GM18858 (cell line): ENCODE data around the gene CSNK1D.

ENCODE experiments used
- ATAC-seq: cut with Tn5 transposase; IDR thresholded peaks from one replicate; pipeline ENCODE4 v1.9.1; 2021; ENCODE audit not compliant: unreplicated experiment

The CSNK1D gene

DNA sequence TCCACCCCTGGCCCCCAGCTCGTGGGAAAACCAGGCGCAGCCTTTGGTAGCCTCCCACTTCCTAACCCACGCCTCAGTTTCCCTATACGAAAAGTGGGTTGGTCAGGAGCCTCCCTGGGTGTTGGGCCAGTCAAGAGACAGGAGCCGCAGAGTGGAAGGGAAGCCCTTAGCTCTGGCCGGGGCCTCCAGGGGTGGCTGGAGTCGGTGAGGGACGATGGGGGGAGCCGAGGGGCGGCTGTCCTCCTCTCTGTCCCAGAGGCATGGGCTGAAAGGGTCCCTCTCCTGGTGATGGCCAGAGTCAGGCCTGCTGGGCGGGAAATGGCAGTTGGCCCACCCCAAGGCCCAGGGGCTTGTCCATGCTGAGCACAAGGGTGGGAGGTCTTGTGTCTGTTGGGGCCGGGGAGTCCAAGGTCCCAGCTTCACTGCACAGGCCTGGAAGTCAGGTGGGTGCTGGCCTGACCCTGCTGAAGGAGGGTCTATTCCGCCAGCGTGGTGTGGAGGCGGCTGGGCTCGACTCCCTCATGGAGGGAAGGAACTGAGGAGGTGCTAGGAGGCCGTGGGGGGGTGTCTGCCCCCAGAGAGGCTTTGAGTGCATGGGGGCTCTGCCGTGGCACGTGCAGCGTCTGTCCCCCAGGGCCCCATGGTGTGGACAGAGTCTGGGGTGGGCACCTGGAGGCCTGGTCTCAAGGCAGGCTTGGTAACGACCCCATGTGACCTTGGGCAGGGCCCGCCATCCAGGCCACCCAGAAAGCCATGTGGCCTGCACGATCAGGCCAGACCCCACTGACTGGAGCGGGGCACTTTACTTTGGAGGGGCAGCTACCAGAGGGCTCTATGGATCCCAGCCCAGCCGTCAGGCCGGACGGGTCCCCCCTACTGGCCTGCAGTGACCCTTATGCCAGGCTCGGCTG lies 43.5 kb downstream of the CSNK1D start:
- no peak for ATAC-seq

DNA sequence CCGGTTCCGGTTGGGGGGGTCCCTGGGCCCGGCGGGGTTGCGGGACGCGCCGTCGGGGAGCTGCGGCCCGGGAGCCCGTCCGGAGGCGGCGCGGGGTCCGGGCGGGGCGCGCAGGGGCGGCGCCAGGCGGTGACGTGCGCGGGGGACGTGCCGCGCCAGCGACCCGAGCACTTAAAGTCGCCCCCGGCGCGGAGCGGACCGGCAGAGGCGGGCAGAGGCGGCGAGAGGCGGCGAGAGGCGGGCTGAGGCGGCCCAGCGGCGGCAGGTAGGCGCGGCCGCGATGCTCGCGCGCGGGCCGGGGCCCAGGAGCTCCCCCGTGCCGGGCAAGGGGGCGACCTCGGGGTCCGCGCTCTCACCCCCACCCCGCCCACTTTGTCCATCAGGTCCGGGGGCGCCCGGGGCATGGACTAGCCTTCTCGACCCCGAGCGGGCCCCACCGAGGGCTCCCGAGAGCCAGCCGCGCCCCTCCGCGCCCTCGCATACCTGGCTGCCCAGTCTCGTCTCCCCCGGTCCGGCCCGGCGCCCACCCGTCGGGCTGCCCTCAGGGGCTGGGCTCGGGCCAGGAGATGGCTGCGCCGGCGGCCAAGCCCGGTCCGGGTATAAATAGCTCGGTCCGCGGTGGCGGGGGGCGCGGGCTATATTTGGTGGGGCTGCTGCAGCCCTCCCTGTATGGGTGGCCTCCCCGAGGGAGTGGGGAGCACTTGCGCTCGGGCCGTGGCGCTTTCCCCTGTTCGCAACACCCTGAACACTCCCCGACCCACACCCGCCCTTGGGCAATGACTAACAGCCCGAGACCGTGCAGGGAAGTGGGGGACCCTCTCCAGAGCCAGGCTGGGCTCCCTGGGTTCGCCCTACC lies 44.4 kb downstream of the CSNK1D start, which contains the start of gene SLC16A3:
Gene SLC16A3, plus strand, starts transcription at position 201 of the 856 bp plus-strand sequence. CDS start 6,967 bp downstream, outside the sequence.
- ATAC-seq = no peak

GRCh38 chr17:82228278-82228841 lies 45.1 kb downstream of the CSNK1D start:
- ATAC-seq = no peak

GRCh38 chr17:82227629-82228277 lies 45.7 kb downstream of the CSNK1D start:
- ATAC-seq = no peak

GRCh38 chr17:82226809-82227628 lies 46.5 kb downstream of the CSNK1D start:
- no peak for ATAC-seq

GRCh38 chr17:82226146-82226808 lies 47.2 kb downstream of the CSNK1D start:
- no peak for ATAC-seq

GRCh38 chr17:82225368-82226029 lies 48.0 kb downstream of the CSNK1D start:
- ATAC-seq = no peak

DNA sequence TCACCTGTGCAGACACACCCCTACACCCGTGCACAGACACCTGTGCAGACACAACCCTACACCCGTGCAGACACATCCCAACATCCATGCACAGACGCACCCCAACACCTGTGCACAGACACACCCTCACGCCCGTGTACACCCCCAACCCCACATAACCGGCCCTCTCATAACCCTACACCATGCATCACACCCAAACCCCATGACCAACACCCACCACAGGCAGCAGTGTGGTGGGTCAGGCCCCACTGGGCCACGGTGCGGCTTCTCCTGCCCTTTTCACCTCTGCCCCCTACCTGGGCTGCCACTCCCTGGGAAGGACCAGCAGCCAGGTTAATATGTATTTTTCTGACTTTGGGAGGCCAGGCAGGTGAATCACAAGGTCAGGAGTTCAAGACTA lies 48.8 kb downstream of the CSNK1D start:
- ATAC-seq = no peak

DNA sequence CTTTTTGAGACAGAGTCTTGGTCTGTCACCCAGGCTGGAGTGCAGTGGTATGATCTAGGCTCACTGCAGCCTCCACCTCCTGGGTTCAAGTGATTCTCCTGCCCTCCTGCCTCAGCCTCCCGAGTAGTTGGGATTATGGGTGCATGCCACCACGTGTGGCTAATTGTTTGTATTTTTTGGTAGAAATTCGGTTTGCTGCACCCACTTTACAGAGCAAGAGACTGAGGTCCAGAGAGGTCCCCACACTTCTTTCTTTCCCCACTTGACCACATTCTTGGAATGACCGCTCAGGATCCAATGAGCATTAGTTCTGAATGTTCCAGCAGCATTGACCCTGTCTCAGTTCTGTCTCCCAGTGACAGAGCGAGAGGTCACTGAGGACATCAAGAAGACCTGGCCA lies 50.0 kb downstream of the CSNK1D start:
- ATAC-seq = no peak

- ATAC-seq = no peak
Measured at GRCh38 chr17:82222816-82223215, 50.7 kb downstream of the CSNK1D start.

GRCh38 chr17:82221341-82221902 lies 52.1 kb downstream of the CSNK1D start:
- no peak for ATAC-seq

DNA sequence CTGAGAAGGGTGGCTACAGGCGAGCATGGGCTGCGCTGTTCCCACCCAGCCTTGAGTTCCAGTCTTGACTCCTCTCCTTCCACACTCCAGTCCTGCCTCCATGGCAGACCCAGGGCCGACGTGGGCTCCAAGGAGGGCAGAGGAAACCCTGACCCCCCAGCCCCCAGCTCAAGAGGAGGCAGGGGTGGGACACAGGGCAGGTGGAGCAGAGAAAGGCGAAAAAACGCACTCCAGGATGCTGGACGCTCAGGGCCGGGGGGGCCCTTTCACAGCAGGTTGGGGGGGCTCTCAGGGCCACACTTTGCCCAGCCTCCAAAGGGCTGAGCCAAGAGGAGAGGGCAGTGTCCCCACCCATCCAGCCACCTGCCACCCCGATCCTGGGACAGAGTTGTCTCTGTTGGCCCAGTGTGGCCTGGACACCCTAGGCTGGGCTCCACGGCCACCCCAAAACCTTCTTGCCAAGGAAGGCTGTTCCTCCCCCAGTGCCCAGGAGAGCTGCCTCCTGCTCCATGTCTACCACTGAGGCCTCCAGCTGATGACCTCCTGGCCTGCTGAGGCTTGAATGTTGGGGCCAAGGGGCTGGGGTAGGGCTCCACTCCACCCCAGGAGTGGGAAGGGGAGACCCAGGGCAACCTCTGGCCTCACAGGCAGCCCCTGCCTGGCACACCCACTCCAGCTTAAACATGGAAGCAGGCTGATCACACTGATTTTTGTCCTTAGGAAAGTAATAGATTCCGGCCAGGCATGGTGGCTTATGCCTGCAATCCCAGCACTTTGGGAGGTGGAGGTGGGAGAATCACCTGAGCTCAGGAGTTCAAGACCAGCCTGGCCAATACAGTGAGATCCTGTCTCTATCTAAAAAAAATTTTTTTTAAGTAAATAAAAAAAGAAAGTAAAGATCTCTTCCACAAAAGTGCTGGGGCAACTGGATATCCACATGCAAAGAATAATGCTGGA lies 53.5 kb downstream of the CSNK1D start:
- no peak for ATAC-seq

DNA sequence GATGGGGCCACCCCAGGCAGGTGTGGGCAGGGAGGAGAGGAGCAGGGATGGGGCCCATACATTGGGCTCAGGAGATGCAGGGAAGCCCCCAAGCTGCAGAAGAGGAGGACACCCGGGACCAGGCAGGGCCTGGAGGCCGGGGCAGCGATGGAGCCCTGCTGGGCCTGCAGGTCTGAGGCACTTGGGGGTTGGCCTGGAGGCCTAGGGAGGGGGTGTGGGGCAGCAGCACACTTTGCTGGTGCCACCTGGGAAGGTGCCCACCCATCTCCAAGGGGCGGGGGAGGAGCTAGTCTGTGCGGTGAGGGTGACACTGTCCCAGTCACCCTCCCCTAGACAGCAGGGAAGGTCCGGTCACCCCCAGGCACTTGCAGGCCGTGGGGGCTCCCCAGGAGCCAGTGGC lies 54.4 kb downstream of the CSNK1D start:
- no peak for ATAC-seq

GRCh38 chr17:82218349-82219075 lies 55.0 kb downstream of the CSNK1D start:
- no peak for ATAC-seq

GRCh38 chr17:82217530-82218204 lies 55.8 kb downstream of the CSNK1D start:
- no peak for ATAC-seq

DNA sequence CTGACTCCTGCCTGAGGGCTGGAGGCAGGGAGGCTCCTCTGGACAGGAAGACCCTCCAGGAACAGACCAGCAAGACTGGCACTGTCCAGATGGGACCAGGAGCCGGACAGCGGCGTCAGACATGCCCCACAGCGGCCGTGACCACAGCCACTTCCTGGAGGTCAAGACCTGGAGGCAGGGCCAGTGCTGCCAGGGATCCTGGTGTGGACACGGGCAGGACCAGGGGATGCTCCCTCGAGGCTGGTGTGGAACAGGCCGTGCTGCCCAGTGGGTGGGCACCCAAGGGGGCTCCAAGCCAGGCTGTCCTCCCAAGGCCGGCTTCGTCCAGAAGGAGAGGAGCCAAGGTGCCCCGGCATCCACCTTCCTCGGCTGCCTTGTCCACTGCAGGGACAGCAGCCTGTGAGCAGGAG lies 56.4 kb downstream of the CSNK1D start:
- no peak for ATAC-seq
